Ovary (tissue), 9 donors: Measurements from ENCODE around the gene TSPAN19. TPM values are rescaled to one million over a fixed set of nuclear protein-coding genes. Genes with fewer than 3 reads are reported as not detected.

Experiments used
- DNase-seq, 5 donors: peaks; one replicate each; pipeline ENCODE4 v3.0.0-alpha.2; 2019 to 2020
- H3K27ac ChIP-seq, 2 donors: fragments of 200-600 bp; one replicate each; pipeline versions ENCODE4 v1.5.1 to v1.8.0; 2019 to 2022
- H3K27me3 ChIP-seq: fragments of 200-600 bp; one replicate; pipeline ENCODE4 v1.8.0; 2022
- H3K36me3 ChIP-seq: fragments of 200-600 bp; sonication (generic); one replicate; pipeline ENCODE4 v1.5.1; 2019
- H3K4me1 ChIP-seq: one replicate; pipeline ENCODE4 v1.8.1; 2013; ENCODE audit warnings: mild to moderate bottlenecking, moderate library complexity; ENCODE audit not compliant: insufficient read depth
- H3K4me3 ChIP-seq: fragments of 200-600 bp; sonication (generic); one replicate; pipeline ENCODE4 v1.5.1; 2017
- H3K9me3 ChIP-seq, 2 donors: fragments of 200-600 bp in 1 of 2; sonication (generic) in 1 of 2; one replicate each; pipeline versions ENCODE4 v1.5.1 to v1.8.1; 2013 to 2019; ENCODE audit warnings: mild to moderate bottlenecking in 1 of 2, moderate library complexity in 1 of 2
- EP300 ChIP-seq: sonication (generic); formaldehyde crosslinking; IDR thresholded peaks from one replicate; pipeline ENCODE4 v1.6.1; 2017; ENCODE audit warnings: antibody characterized with exemption
- POLR2A ChIP-seq: fragments of 450-650 bp; IDR thresholded peaks from one replicate; pipeline ENCODE4 v1.6.1; 2017; ENCODE audit warnings: antibody characterized with exemption, mild to moderate bottlenecking, moderate library complexity
- WGBS, 3 donors: extraction: QIAGEN DNeasy Blood & Tissue Kit in 1 of 3; methylation state at CpG; one replicate each; pipeline versions ENCODE4 v1.1.5 to v1.1.7; 2013 to 2017; 5-methylcytosine and 5-hydroxymethylcytosine counted together
- intact Hi-C, 4 donors: fragments of 100-400 bp; cut with DNase I; formaldehyde crosslinking; loops; one replicate each; pipeline versions ENCODE4 v1.11.0 to v1.15.1; 2022 to 2023
- polyA plus RNA-seq, 2 donors: library from polyadenylated mRNA; stranded (reverse); fragments of 200-250 nt in 1 of 2; fragments of 350-450 nt in 1 of 2; fragmentation: Illumina TruSeq in 1 of 2; extraction: RNeasy Lipid Tissue Mini Kit (QIAGEN cat#74804) in 1 of 2; gene quantifications; one replicate each; pipeline ENCODE4 v1.2.3, GENCODE V29; 2013 to 2014
- total RNA-seq, 7 donors: library from RNA; depleted of rRNA in 2 of 7; stranded (reverse); fragments of >200 nt in 2 of 7; fragmentation: NEBNext Ultra II Directional in 3 of 7; extraction: Animal tissue kit (Norgen Biotek cat#: 25700) in 3 of 7; gene quantifications; one replicate each; pipeline versions ENCODE4 v1.1.0 to v1.2.4, GENCODE V29; 2016 to 2023
- TF ChIP-seq, protein P1 (sequence below), 3 donors: fragments of 450-650 bp in 2 of 3; fragments of 200-600 bp in 1 of 3; IDR thresholded peaks; one replicate each; pipeline versions ENCODE4 v1.5.1 to v1.8.0; 2016 to 2022; ENCODE audit warnings: antibody characterized with exemption in 3 of 3, mild to moderate bottlenecking in 1 of 3
- donor health status: DM: no; HTN: no; CAD: no; lungs with moderate emphysema.
- donor health status: DM: no; HTN: no; CAD: no.
- donor health status: Bipolar disorder and iron deficiency.
- donor health status: DM: yes; HTN: yes; CAD: no.
- donor health status: DM: no; HTN: no; CAD: no.
- donor health status: DM: yes; HTN: yes; CAD: no.

The TSPAN19 gene
- total and polyA plus RNA-seq, 9 donors: not detected

DNA sequence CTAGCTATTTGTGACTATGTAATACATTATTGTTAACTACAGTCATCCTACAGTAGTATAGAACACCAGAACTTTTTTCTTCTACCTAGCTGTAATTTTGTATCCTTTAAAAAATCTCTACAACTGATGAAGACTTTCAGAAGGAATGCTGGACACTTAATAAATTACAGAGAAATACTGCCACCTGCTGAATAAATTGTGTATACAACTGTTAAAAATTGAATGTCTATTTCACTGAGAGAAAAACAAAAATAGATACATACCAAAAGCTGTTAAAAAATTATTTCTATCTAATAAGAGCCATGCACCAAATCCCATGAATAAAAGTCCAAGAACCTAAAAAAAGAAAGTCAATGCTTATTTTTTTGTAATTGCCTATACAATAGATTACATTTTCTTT, 6.6 kb downstream of the TSPAN19 start:
- no peaks in the 10 kb centered on the region for H3K36me3 ChIP-seq
- no peaks in the 10 kb centered on the region for H3K27me3 ChIP-seq
- no peak overlapping the region for H3K4me3 ChIP-seq
- intact Hi-C loops: no loop called here
- H3K27ac ChIP-seq: no peak overlapping the region
- DNase-seq: no peak
- no peaks in the 10 kb centered on the region for H3K9me3 ChIP-seq
- TF ChIP-seq POLR2A (no peak), EP300 (no peak)
- TF ChIP-seq, protein P1, sequence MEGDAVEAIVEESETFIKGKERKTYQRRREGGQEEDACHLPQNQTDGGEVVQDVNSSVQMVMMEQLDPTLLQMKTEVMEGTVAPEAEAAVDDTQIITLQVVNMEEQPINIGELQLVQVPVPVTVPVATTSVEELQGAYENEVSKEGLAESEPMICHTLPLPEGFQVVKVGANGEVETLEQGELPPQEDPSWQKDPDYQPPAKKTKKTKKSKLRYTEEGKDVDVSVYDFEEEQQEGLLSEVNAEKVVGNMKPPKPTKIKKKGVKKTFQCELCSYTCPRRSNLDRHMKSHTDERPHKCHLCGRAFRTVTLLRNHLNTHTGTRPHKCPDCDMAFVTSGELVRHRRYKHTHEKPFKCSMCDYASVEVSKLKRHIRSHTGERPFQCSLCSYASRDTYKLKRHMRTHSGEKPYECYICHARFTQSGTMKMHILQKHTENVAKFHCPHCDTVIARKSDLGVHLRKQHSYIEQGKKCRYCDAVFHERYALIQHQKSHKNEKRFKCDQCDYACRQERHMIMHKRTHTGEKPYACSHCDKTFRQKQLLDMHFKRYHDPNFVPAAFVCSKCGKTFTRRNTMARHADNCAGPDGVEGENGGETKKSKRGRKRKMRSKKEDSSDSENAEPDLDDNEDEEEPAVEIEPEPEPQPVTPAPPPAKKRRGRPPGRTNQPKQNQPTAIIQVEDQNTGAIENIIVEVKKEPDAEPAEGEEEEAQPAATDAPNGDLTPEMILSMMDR (IDR thresholded peaks at IDR 0.05): no peak
- H3K4me1 ChIP-seq: no peaks in the 10 kb centered on the region

DNA sequence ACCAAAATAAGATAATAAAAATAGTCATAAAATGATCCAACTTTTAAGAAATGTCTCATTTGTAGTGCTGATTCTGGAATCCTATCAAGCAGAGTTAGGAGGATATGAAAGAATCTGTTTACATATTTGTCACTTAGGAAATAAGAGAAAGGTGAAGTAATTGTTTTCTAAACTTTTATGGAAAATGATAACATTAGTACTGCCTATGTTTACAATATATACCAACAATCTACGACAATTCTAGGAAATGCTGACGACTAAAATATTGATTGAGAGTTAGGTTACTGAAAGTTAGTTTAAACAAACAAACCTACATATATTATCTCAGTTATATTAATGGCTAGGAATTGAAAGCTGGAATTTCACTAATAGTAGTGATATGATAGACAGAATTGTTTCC, 18.0 kb downstream of the TSPAN19 start:
- Histone ChIP-seq H3K36me3 (no peaks in the 10 kb centered on the region), H3K27ac (no peak overlapping the region), H3K4me1 (no peaks in the 10 kb centered on the region), H3K27me3 (no peaks in the 10 kb centered on the region), H3K4me3 (no peak overlapping the region), H3K9me3 (no peaks in the 10 kb centered on the region)
- WGBS, 3 donors: 32 to 58% (median 38%) methylated on average over 2 of the region's 2 CpGs
- intact Hi-C loops: no loop called here
- no peak for DNase-seq
- TF ChIP-seq POLR2A: no peak
- TF ChIP-seq, protein P1 (IDR thresholded peaks at IDR 0.05): no peak
- TF ChIP-seq EP300: no peak

DNA sequence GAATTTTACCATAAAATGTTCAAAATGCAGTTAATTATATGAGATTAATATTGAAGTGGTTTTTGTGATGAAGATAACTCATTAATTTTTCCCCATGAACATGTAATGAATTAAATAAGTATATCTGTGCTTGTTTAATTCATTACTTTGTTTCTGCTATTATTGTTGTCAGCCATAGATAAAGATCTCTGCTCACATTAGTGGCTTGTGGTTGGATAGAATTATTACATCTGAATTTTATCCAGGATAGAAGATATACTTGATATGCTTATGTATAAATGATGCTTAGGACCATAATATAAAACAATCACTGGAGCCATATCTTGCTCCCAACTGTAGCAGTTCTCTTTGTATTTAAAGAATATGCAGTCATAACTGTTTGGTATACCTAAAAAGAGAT, 18.5 kb downstream of the TSPAN19 start:
- no peak for DNase-seq
- TF ChIP-seq, protein P1 (IDR thresholded peaks at IDR 0.05): no peak
- TF ChIP-seq EP300 (no peak), POLR2A (no peak)

DNA sequence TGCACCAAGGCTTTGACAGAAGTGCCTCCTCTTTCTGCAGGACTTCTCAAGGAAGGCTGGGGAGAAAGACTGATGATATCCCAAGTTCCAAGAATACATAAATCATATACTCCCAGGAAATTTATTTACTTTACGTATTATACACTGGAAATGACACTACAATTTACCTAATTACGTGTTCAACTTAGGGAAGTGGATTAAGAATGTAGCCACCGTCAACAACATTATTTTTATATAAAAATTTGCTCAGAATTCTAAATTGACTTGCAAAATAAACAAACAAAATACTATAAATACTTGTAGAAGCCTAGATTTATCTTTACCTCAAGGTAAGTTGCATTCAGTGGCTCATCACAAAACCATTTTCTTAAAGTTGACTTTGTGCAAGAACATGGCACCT, 18.9 kb downstream of the TSPAN19 start:
- Histone ChIP-seq H3K9me3 (no peaks in the 10 kb centered on the region), H3K36me3 (no peaks in the 10 kb centered on the region), H3K27me3 (no peaks in the 10 kb centered on the region), H3K4me3 (no peak overlapping the region), H3K27ac (no peak overlapping the region), H3K4me1 (no peaks in the 10 kb centered on the region)
- TF ChIP-seq, protein P1 (IDR thresholded peaks at IDR 0.05): no peak
- no peak for TF ChIP-seq POLR2A
- TF ChIP-seq EP300: no peak
- intact Hi-C loops: no loop called here
- 59 to 73% (median 70%) methylated on average over 3 of the region's 3 CpGs for WGBS, 3 donors
- no peak for DNase-seq

More for the DNA sequence above, 18.5 kb downstream of the TSPAN19 start:
- no peaks in the 10 kb centered on the region for H3K36me3 ChIP-seq
- H3K27ac ChIP-seq: no peak overlapping the region
- no peaks in the 10 kb centered on the region for H3K9me3 ChIP-seq
- no peaks in the 10 kb centered on the region for H3K27me3 ChIP-seq
- H3K4me3 ChIP-seq: no peak overlapping the region
- intact Hi-C loops: no loop called here
- H3K4me1 ChIP-seq: no peaks in the 10 kb centered on the region

DNA sequence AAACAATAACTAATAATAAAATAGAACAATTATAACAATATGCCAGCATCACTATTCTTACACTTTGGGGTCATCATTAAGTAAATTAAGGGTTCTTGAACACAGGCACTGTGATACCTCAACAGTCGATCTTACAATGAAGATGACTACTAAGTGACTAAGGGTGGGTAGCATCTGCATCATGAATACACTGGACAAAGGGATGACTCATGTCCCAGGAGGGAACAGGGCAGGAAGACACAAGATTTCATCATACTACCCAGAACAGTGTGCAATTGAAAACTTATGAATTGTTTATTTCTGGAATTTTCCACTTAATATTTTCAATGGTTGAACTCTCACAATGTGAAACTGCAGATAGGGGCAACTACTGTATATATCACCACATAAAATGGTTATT, 19.7 kb downstream of the TSPAN19 start:
- Histone ChIP-seq H3K9me3 (no peaks in the 10 kb centered on the region), H3K27ac (no peak overlapping the region), H3K4me3 (no peak overlapping the region), H3K36me3 (no peaks in the 10 kb centered on the region), H3K27me3 (no peaks in the 10 kb centered on the region), H3K4me1 (no peaks in the 10 kb centered on the region)
- DNase-seq: no peak
- TF ChIP-seq EP300 (no peak), POLR2A (no peak)
- TF ChIP-seq, protein P1 (IDR thresholded peaks at IDR 0.05): no peak
- intact Hi-C loops: no loop called here
- 69 to 80% (median 77%) methylated on average over 1 of the region's 1 CpG for WGBS, 3 donors
